GM21526 (cell line): ENCODE results near the gene HASPIN.

Source experiments
- ATAC-seq: cut with Tn5 transposase; IDR thresholded peaks from one replicate; pipeline ENCODE4 v1.9.1; 2021; ENCODE audit warnings: moderate library complexity; ENCODE audit not compliant: unreplicated experiment, low FRiP score

Gene HASPIN

GRCh38 chr17:3762922-3763776 is 39.4 kb downstream of the HASPIN start:
- ATAC-seq, result no peak

DNA sequence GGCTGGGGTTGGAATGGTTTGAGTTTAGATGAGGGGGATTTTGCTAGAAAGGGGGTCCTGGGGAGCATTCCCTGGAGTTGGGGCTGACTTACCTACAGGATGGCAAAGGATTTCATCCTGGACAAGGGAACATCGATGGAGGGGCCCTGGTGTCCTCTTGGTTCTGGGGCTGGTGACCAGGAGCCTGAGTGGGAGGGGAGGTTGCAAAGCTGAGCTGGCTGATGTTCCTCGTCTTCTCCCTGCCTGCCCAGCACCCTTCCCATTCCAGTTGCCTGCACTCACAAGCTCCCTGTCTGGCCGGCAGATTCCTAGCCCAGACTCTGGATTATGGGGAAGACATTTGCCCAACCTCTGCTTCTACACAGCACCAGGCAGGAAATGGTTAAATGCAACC is 40.1 kb downstream of the HASPIN start:
- no peak for ATAC-seq

- no peak for ATAC-seq
Measured at GRCh38 chr17:3765981-3766380, 42.3 kb downstream of the HASPIN start.

- ATAC-seq, result no peak
Measured at GRCh38 chr17:3766779-3767178, 43.1 kb downstream of the HASPIN start.

GRCh38 chr17:3768341-3768740 is 44.6 kb downstream of the HASPIN start:
- ATAC-seq, result no peak

DNA sequence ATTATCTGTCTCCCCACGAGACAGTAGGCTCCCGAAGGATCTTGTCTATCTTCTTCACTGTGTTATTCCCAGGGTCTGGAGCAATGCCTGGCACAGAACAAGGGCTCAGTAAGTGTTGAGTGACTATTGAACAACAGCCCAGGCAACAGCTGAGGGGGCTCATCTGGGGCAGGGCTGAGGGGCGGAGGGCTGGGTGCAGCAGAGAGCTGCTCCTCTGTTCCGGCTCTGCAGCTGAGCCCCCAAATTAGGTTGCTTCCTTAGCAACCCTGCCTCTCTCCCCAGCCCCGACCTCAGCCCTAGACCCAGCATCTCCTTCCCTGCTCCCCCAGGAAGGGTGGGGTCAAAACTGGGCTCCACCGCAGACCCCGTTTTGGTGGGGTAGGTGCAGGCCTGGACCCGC is 45.1 kb downstream of the HASPIN start:
- ATAC-seq, result no peak

DNA sequence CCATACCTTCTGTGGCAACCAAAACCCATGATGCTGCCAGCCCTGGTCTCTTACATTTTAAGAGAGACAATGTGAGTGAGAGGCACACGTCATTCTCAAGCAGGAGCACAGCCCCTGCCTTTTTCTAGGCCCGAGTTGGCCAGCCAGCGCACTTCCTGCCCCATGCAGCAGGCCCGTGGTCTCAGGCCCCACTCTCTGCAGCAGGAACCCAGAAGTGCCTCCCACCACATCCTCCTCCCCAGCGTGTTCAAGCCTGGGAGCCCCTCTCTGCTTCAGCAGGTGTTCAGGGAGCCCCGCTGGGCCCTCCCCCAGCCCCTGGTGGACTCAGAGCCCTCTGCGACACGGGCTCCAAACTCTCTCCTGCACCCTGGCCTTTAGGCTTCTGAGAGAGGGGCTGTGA is 46.8 kb downstream of the HASPIN start:
- no peak for ATAC-seq

GRCh38 chr17:3771140-3771539 is 47.4 kb downstream of the HASPIN start:
- ATAC-seq, result no peak

DNA sequence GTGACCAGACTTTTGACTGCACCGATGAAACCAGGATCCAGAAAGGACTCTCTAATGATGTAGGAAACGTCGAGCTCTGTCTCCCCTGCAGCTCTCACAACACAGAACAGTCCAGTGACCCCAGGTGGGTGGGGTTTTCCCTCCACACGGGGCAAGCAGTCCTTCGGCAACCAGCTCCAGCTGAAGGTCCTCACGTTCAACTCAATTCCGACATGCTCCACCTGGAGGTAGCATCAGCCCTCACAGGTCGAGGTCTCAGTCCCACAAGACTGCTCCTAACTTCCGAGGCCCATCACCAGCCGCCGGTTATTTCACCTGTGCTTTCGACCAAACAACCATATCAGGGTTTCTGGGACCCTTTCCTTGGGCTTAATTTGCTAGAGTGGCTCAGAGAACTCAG is 49.1 kb downstream of the HASPIN start:
- no peak for ATAC-seq

DNA sequence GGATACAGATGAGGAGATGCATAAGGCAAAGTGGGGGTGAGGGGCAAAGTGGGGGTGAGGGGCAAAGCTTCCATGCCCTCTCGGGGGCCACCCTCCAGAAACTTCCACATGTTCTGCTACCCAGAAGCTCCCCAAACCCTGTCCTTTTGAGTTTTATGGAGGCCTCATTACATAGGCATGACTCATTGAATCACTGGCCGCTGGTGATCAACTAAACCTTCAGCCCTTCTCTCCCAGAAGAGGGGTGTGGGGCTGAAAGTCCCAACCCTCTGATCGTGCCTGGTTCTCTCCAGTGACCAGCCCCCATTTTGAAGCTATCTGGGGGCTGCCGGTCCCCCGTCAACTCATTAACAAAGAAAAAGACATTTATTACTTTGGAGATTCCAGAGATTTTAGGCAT is 49.8 kb downstream of the HASPIN start:
- no peak for ATAC-seq

DNA sequence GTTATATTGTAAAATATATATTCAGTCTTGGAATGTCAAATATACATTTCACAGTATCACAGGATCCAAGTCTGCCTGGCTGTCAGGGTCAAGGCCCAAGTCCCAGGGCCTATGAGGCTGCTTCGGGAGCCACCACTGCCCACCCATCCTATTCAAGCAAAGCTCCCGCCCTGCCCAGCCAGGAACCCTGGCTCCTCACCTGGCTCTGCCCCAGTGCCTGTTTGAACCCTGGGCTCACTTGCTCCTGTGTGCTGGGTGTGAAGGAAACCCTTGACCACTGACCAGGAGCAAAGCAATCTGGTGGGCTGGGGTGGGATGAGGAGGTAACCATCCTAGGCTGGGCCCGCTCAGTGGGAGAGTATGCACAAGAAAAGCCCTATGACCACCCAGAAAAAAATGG is 50.3 kb downstream of the HASPIN start:
- ATAC-seq, result no peak
